Neural progenitor cell (in vitro differentiated cells): ENCODE results near the gene TAS2R41.

Experiments used
- EZH2phosphoT487 ChIP-seq: fragments of 200-600 bp; sonication (generic); IDR thresholded peaks from 2 replicates; pipeline ENCODE4 v1.6.1; 2017; ENCODE audit warnings: antibody characterized with exemption
- TF ChIP-seq, protein P1 (sequence below): fragments of 200-600 bp; sonication (generic); IDR thresholded peaks from 2 replicates; pipeline ENCODE4 v1.5.1; 2017; ENCODE audit warnings: antibody characterized with exemption, mild to moderate bottlenecking

DNA sequence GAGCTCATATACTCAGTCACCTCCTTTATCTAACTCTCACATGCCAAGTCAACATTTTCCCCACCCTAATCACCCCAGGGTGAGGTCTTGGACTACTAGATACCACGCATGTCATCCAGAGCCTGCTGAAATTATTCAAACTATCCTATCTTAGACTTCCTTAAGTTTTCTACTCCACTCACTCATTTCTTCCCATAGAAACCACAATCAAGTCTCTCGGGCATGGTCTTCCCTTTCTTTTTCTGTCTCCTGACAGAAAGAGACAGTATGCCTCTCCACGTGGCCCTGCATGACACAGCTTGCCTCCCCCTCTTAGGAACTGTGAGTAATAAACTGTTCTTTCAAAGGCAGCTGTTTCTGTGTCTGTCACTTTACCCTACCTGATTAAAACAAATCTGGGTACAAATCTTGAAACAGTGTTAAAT is 29.4 kb downstream of the TAS2R41 start:
- no peak for TF ChIP-seq EZH2phosphoT487
- TF ChIP-seq, protein P1, sequence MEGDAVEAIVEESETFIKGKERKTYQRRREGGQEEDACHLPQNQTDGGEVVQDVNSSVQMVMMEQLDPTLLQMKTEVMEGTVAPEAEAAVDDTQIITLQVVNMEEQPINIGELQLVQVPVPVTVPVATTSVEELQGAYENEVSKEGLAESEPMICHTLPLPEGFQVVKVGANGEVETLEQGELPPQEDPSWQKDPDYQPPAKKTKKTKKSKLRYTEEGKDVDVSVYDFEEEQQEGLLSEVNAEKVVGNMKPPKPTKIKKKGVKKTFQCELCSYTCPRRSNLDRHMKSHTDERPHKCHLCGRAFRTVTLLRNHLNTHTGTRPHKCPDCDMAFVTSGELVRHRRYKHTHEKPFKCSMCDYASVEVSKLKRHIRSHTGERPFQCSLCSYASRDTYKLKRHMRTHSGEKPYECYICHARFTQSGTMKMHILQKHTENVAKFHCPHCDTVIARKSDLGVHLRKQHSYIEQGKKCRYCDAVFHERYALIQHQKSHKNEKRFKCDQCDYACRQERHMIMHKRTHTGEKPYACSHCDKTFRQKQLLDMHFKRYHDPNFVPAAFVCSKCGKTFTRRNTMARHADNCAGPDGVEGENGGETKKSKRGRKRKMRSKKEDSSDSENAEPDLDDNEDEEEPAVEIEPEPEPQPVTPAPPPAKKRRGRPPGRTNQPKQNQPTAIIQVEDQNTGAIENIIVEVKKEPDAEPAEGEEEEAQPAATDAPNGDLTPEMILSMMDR, result no peak
